NCI-H460 (cell line): ENCODE results near the gene FKBP4. TPM values are rescaled to one million over a fixed set of nuclear protein-coding genes. Genes with fewer than 3 reads are reported as not detected.

Source experiments
- DNase-seq: peaks from one replicate; pipeline ENCODE4 v3.0.0-alpha.2; 2016; ENCODE audit warnings: low read depth; ENCODE audit errors: extremely low read depth
- total RNA-seq: library from RNA; depleted of rRNA; stranded (reverse); fragments of >200 nt; shearing (Covaris generic); gene quantifications from 2 replicates; pipeline ENCODE4 v1.2.3, GENCODE V29; 2014

FKBP4 gene
- total RNA-seq, 1 experiment from 2014 or later, result 47.7 TPM

- no peak for DNase-seq
These were observed 18.5 kb upstream of the FKBP4 start for GRCh38 chr12:2776129-2776806.

DNA sequence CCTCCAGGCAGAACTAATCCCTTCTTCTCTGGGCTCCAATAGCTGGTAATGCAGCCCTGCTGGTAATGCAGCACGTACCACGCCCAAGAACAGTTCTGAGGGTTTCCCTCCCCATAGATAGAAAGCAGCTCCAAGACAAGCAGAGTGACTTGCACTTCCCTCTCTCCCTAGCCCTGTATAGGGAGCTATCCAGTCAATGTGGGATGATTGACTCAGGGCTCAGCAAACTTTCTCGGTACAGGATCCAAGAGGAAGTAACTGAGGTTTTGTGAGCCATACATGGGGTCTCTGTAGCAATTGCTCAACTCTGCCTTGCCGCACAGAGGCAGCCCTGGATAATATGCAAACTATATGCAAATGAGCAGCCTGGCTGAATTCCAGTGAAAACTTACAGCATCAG is 15.5 kb upstream of the FKBP4 start:
- no peak for DNase-seq

GRCh38 chr12:2783936-2784600 is 10.7 kb upstream of the FKBP4 start:
- DNase-seq, result peak; percentile 35

DNA sequence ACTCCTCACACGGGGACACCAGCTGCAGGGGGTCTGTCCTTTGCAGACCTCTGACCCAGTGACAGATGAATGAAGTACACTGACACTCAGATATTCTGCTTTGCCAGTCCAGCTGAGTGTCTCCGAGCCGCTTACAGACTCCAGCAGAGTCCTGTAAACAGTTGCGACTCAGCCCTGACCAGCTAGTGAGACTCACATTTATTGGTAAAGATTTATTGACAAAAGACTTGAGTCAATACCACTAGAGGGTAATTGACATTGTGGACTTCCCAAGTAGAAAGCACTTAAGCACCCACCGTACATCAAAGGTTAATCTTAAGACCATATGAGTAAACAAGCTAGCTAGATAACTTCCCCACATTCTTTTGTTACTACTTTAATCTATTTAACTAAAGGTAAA is 9.8 kb upstream of the FKBP4 start:
- no peak for DNase-seq

GRCh38 chr12:2791089-2791488 is 3.7 kb upstream of the FKBP4 start:
- DNase-seq, result no peak

DNA sequence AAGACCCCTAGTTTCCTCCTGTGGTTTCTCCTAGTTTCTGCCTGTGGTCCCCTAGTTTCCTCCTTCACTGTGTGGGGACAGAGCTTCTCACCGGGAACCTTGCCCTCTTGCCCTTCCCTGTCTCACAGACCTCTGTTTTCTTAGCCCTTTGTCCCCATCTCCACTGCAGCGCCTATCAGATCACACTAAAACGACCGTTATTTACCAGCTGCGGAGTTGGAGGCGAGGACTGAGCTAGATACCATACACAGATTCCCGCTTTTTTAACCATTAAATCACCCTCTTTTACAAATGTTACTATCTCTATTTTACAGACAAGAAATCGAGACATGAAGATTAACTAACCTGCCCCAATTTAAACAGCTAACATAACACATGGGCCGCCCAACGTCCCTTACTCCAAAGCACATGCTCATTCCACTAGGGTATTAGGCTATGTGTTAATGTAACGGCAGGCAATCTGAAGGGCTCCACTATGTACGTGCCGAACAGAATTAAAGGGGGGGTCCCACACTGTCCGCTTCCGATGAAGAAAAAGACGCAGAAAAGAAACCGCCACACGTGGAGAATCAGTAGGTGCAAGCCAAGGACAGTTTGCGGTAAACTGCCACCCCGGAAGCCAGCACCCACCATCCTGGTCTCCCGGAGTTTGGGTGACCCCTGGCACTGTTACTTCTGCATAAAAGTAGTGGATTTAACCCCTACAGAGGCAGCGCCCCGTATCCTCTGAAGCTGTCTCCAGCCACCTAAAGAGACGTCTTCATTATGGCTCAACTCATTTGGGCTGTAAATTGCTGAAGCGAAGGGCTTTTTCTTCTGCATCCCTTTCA is 1.9 kb upstream of the FKBP4 start:
- DNase-seq, result no peak

DNA sequence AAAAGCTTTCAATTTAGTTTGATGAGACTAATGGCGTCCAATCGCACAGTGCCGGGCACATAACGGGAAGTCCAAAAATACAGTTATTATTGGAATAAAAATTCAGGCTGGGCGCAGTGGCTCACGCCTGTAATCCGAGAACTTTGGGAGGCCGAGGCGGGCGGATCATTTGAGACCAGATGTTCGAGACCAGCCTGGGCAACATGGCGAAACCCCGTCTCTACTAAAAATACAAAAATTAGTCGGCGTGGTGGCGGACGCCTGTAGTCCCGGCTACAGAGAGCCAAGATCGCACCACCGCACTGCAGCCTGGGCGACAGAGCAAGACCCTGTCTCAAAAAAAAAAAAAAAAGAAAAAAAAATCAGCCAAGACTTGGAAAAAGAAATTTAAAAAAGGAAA is 1.2 kb upstream of the FKBP4 start:
- DNase-seq, result no peak

GRCh38 chr12:2794191-2794735 is 507 bp upstream of the FKBP4 start:
- no peak for DNase-seq

- peak; percentile 43 for DNase-seq
These were observed 769 bp downstream of the FKBP4 start for GRCh38 chr12:2795291-2796186.

GRCh38 chr12:2796187-2796666 is 1.5 kb downstream of the FKBP4 start:
- DNase-seq, result no peak

DNA sequence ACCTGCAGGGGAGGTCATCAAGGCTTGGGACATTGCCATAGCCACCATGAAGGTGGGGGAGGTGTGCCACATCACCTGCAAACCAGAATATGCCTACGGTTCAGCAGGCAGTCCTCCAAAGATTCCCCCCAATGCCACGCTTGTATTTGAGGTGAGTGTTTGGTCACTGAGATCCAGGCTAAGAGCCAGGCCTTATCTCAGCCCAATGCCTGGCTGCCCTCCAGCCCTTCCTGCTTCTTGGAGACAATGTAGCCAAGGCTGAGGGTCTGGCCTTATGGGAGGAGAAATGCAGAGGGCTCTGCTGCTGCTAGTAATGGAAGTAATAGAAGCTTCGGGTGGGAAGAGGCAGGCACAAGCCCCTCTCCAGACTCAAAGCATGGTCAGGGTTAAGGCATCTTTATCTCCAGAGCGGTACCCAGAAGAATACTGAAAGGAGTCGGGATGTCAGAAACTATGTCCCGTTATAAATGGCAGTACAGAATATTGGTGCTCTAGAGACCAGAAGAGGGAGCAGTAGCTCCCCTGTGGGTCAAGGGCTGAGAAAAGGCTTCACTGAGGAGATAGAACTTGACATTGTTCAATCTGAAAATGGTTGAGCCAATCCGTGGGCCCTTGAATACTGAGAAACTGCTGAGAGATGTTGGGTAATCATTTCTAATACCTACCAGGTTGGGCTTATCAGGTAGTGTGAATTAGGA is 3.1 kb downstream of the FKBP4 start:
- DNase-seq, result no peak

- no peak for DNase-seq
These were observed 5.3 kb downstream of the FKBP4 start for GRCh38 chr12:2800046-2800570.

GRCh38 chr12:2801044-2801783 is 6.4 kb downstream of the FKBP4 start:
- no peak for DNase-seq

DNA sequence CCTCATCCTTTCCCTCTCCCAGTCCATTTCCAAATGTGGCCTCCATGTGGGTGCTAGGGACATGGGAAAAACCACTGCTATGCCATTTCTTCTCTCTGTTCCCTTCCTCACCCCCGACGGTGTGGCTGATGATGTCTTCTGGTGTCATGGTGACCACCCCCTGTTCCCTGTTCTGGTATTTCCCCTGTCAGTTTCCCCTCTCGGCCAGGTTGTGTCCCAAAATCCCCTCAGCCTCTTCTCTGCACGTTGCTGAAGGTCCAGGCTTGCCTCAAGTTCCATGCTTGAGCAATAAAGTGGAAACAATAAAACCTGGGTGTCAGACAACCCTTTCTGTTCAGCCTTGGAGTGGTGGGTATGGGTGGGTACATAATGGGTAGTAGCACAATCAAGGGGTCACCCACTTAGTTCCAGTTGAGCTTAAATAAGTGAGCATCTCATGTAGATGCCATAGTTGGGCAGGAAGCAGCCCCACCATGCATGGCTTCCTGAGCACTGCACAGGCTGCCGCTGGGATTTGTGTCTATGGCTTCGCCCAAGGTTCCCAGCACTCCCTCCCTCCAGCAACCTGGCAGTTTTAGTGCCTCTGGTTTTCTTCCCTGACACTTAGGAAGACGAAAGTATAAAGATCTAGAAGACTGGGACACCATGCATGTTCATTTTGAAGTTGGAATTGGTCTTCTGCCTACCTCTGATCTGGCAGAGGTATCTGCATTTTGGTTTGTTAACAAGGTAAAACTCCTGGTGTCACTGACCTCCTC is 9.0 kb downstream of the FKBP4 start:
- no peak for DNase-seq

DNA sequence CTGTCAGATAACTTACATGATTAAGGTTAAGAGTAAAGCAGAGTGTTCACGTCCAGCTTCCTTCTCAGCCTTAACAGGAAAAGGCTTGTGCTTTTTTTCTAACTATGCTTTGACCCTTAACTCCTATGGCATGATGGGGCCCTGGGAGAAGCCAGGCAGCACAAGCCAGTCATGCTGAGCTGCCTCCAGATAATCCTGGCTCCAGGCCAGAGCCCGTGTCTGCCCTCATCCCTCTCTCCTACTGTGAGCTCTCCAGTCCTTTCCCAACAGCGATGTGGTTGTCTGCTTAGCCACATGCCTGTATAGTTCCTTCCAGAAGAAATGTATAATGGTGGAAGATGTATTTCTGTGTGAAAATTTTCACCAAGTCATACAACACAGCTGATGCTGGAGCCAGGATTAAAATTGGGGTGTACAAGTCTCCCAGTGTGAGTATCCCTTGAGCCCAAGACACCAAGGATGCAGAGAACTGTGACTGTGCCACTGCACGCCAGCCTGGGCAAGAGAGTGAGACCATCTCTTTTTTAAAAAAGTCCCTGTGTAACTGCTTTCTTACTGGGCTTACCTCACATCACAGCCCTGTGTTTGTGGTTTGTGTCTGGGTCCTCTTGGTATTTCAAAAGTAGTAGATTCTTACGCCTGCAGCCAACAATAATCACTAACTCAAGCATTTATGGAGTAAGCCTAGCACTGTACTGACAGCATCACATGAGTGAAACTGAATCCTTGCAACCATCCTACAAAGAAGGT is 9.8 kb downstream of the FKBP4 start:
- no peak for DNase-seq

GRCh38 chr12:2805143-2805520 is 10.4 kb downstream of the FKBP4 start:
- DNase-seq, result no peak

GRCh38 chr12:2806700-2807099 is 11.9 kb downstream of the FKBP4 start:
- no peak for DNase-seq
